ENCODE measurements around the gene CALCR.

The CALCR gene

DNA sequence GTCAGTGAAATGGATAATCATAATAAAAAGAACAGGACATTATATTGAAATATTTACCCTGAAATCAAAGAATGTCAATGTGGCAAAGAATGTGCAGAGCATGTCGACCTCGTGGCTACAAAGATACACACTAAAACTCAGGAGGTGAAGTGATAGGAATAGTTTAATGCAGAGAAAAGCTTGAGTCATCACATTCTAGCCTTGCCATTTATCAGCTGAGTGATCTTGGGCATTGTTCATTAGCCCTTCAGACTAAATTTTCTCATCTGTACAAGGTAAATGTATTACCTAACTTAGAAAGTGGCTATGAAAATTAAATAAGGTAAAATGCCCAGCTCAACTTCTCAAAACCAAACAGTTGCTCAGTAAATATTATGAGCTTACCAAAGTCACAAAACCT, 22.6 kb downstream of the CALCR start:
- no peak overlapping the region for H3K4me3 ChIP-seq (replicated peaks; ENCODE audit: insufficient read depth, low read length)
- H3K27me3 ChIP-seq (ENCODE audit: insufficient read depth, poor library complexity, severe bottlenecking), result peaks cover 4% of the 10 kb centered on the region
- H3K27ac ChIP-seq (replicated peaks), result no peak overlapping the region
- TF ChIP-seq, protein P1, sequence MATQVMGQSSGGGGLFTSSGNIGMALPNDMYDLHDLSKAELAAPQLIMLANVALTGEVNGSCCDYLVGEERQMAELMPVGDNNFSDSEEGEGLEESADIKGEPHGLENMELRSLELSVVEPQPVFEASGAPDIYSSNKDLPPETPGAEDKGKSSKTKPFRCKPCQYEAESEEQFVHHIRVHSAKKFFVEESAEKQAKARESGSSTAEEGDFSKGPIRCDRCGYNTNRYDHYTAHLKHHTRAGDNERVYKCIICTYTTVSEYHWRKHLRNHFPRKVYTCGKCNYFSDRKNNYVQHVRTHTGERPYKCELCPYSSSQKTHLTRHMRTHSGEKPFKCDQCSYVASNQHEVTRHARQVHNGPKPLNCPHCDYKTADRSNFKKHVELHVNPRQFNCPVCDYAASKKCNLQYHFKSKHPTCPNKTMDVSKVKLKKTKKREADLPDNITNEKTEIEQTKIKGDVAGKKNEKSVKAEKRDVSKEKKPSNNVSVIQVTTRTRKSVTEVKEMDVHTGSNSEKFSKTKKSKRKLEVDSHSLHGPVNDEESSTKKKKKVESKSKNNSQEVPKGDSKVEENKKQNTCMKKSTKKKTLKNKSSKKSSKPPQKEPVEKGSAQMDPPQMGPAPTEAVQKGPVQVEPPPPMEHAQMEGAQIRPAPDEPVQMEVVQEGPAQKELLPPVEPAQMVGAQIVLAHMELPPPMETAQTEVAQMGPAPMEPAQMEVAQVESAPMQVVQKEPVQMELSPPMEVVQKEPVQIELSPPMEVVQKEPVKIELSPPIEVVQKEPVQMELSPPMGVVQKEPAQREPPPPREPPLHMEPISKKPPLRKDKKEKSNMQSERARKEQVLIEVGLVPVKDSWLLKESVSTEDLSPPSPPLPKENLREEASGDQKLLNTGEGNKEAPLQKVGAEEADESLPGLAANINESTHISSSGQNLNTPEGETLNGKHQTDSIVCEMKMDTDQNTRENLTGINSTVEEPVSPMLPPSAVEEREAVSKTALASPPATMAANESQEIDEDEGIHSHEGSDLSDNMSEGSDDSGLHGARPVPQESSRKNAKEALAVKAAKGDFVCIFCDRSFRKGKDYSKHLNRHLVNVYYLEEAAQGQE (IDR thresholded peaks at IDR 0.05; ENCODE audit: insufficient replicate concordance, low read depth), result no peak
- no peak for TF ChIP-seq POLR2AphosphoS5 (IDR thresholded peaks at IDR 0.05; ENCODE audit: low read depth)
- no peak for TF ChIP-seq SPI1 (IDR thresholded peaks at IDR 0.05; ENCODE audit: borderline replicate concordance, low read depth)
- TF ChIP-seq GABPA (IDR thresholded peaks at IDR 0.05; ENCODE audit: low read depth), result no peak
- TF ChIP-seq, protein P2, sequence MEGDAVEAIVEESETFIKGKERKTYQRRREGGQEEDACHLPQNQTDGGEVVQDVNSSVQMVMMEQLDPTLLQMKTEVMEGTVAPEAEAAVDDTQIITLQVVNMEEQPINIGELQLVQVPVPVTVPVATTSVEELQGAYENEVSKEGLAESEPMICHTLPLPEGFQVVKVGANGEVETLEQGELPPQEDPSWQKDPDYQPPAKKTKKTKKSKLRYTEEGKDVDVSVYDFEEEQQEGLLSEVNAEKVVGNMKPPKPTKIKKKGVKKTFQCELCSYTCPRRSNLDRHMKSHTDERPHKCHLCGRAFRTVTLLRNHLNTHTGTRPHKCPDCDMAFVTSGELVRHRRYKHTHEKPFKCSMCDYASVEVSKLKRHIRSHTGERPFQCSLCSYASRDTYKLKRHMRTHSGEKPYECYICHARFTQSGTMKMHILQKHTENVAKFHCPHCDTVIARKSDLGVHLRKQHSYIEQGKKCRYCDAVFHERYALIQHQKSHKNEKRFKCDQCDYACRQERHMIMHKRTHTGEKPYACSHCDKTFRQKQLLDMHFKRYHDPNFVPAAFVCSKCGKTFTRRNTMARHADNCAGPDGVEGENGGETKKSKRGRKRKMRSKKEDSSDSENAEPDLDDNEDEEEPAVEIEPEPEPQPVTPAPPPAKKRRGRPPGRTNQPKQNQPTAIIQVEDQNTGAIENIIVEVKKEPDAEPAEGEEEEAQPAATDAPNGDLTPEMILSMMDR (IDR thresholded peaks at IDR 0.05; ENCODE audit: insufficient read depth, low read length), result no peak
- DNase-seq (ENCODE audit: low read depth in 1 of 2, low spot score in 1 of 2), result no peak

DNA sequence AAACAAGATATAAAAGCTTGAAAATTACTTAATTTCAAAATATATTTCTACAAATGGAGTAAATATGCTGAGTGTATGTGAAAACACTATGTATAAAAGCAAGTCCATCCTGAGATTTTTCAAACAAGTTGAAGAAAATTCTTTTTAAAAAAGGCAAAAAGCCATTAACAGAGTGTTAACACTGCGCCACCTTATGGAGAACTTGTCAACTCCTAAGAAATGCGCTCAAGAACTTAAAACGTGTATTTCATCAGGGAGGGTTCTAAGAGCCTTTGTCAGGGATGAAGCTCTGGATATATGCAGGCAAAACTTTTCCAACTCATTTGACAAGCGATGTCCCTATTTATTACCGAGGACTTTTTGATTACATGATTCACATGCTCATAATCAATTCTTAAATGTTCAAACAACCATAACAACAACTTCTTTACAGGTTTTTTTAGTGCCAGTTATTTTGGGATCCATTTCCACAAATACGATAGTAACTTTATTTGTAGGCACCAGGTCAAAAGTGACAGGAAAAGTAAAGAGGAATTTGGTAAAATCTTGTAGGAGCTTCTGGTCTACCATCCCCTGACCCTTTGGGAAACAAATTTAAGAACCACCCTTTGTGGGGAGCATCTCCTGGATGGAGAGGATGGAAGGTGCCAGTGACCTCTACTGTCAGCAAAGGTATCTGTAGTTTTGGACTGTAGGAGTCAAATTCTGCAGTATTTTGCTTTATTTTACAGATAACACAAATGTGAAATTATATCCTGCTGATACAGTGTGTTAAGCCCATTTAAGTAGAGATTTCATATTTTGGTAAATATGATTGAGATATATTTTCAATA, 23.2 kb downstream of the CALCR start:
- TF ChIP-seq, protein P2 (IDR thresholded peaks at IDR 0.05; ENCODE audit: insufficient read depth, low read length), result no peak
- TF ChIP-seq POLR2AphosphoS5 (IDR thresholded peaks at IDR 0.05; ENCODE audit: low read depth) (no peak), SPI1 (IDR thresholded peaks at IDR 0.05; ENCODE audit: borderline replicate concordance, low read depth) (no peak), GABPA (IDR thresholded peaks at IDR 0.05; ENCODE audit: low read depth) (no peak)
- TF ChIP-seq, protein P1 (IDR thresholded peaks at IDR 0.05; ENCODE audit: insufficient replicate concordance, low read depth), result no peak
- Histone ChIP-seq H3K27me3 (ENCODE audit: insufficient read depth, poor library complexity, severe bottlenecking) (peaks cover 4% of the 10 kb centered on the region), H3K4me3 (replicated peaks; ENCODE audit: insufficient read depth, low read length) (no peak overlapping the region), H3K27ac (replicated peaks) (no peak overlapping the region)
- DNase-seq (ENCODE audit: low read depth in 1 of 2, low spot score in 1 of 2), result no peak

DNA sequence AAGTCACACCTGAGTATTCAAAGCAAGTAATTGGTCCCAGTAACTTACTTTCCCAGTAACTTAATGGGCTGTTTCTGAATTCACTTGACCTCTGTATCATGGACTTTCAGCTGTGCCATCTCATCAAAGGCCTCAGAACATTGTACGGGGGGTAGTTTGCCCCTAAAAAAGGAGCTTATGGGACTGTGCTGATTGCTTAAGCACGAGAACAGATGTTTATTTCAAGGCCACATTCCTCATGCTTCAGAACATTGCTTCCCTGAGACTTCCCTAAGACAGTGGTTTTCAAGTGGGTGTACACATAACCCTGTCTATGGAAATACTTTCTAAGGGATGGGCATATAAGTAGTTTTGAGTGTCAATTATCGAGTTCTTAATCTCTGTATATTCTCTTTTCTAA, 26.8 kb downstream of the CALCR start:
- Histone ChIP-seq H3K27ac (replicated peaks) (no peak overlapping the region), H3K27me3 (ENCODE audit: insufficient read depth, poor library complexity, severe bottlenecking) (peaks cover 2% of the 10 kb centered on the region), H3K4me3 (replicated peaks; ENCODE audit: insufficient read depth, low read length) (no peak overlapping the region)
- DNase-seq (ENCODE audit: low read depth in 1 of 2, low spot score in 1 of 2), result no peak
- TF ChIP-seq POLR2AphosphoS5 (IDR thresholded peaks at IDR 0.05; ENCODE audit: low read depth), result no peak
- TF ChIP-seq, protein P1 (IDR thresholded peaks at IDR 0.05; ENCODE audit: insufficient replicate concordance, low read depth), result no peak
- TF ChIP-seq GABPA (IDR thresholded peaks at IDR 0.05; ENCODE audit: low read depth), result no peak
- TF ChIP-seq, protein P2 (IDR thresholded peaks at IDR 0.05; ENCODE audit: insufficient read depth, low read length), result no peak
- no peak for TF ChIP-seq SPI1 (IDR thresholded peaks at IDR 0.05; ENCODE audit: borderline replicate concordance, low read depth)

Measured in HL-60 (cell line).